SK-N-SH (cell line): ENCODE results near the gene CD96.

Experiments
- CHD2 ChIP-seq: fragments of 150-350 bp; IDR thresholded peaks from 2 replicates; pipeline ENCODE4 v1.6.1; 2018; ENCODE audit warnings: low read length; ENCODE audit not compliant: partially characterized antibody
- CTCF ChIP-seq: fragments of 200-600 bp; sonication (generic); IDR thresholded peaks from 2 replicates; pipeline ENCODE4 v1.6.1; 2017; ENCODE audit warnings: antibody characterized with exemption, mild to moderate bottlenecking, moderate library complexity
- ELF1 ChIP-seq: IDR thresholded peaks from 2 replicates; pipeline ENCODE4 v1.4.0; 2012
- GATA2 ChIP-seq: sonication (generic); formaldehyde crosslinking; IDR thresholded peaks from 2 replicates; pipeline ENCODE4 v1.5.0; 2020; ENCODE audit warnings: mild to moderate bottlenecking, missing genetic modification reagents
- JUND ChIP-seq: IDR thresholded peaks from 2 replicates; pipeline ENCODE4 v1.4.0; 2012
- NFIC ChIP-seq: IDR thresholded peaks from 2 replicates; pipeline ENCODE4 v1.4.0; 2012; ENCODE audit warnings: borderline replicate concordance
- POLR2AphosphoS5 ChIP-seq: IDR thresholded peaks from 2 replicates; pipeline ENCODE4 v1.6.1; 2012; ENCODE audit warnings: low read depth, low read length
- RFX5 ChIP-seq: IDR thresholded peaks from 2 replicates; pipeline ENCODE4 v1.6.1; 2012; ENCODE audit warnings: mild to moderate bottlenecking, improper control_type of control experiment, low read length
- SMC3 ChIP-seq: IDR thresholded peaks from 2 replicates; pipeline ENCODE4 v1.6.1; 2012; ENCODE audit warnings: low read depth, low read length, improper control_type of control experiment
- USF1 ChIP-seq: IDR thresholded peaks from 2 replicates; pipeline ENCODE4 v1.4.0; 2012; ENCODE audit warnings: low read depth, borderline replicate concordance
- USF2 ChIP-seq: fragments of 150-350 bp; IDR thresholded peaks from 2 replicates; pipeline ENCODE4 v1.6.1; 2017; ENCODE audit warnings: antibody characterized with exemption, low read length, low read depth, borderline replicate concordance
- ZBTB33 ChIP-seq: IDR thresholded peaks from 2 replicates; pipeline ENCODE4 v1.4.0; 2012; ENCODE audit warnings: low read depth, borderline replicate concordance
- TF ChIP-seq, protein P1 (sequence below): IDR thresholded peaks from 2 replicates; pipeline ENCODE4; 2012
- TF ChIP-seq, protein P2 (sequence below): IDR thresholded peaks from 2 replicates; pipeline ENCODE4 v1.4.0; 2012; ENCODE audit warnings: low read depth

- TF ChIP-seq, protein P1, sequence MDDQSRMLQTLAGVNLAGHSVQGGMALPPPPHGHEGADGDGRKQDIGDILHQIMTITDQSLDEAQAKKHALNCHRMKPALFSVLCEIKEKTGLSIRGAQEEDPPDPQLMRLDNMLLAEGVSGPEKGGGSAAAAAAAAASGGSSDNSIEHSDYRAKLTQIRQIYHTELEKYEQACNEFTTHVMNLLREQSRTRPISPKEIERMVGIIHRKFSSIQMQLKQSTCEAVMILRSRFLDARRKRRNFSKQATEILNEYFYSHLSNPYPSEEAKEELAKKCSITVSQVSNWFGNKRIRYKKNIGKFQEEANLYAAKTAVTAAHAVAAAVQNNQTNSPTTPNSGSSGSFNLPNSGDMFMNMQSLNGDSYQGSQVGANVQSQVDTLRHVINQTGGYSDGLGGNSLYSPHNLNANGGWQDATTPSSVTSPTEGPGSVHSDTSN, result no peak
- TF ChIP-seq CTCF (no peak), USF1 (no peak), CHD2 (no peak), ZBTB33 (no peak), SMC3 (no peak), RFX5 (no peak), JUND (no peak), NFIC (no peak), USF2 (no peak), ELF1 (no peak), POLR2AphosphoS5 (no peak), GATA2 (CRISPR knock-in tag) (no peak)
- TF ChIP-seq, protein P2, sequence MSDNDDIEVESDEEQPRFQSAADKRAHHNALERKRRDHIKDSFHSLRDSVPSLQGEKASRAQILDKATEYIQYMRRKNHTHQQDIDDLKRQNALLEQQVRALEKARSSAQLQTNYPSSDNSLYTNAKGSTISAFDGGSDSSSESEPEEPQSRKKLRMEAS, result no peak
Observed at GRCh38 chr3:111617912-111618601, 76.1 kb downstream of the CD96 start.
